GM18951 (cell line): ENCODE measurements around the gene PTGDR2.

Experiments used
- POLR2A ChIP-seq: IDR thresholded peaks from 4 replicates; pipeline ENCODE4 v1.6.1; 2011; ENCODE audit warnings: mild to moderate bottlenecking; ENCODE audit not compliant: insufficient read length, insufficient read depth; ENCODE audit errors: extremely low read depth
- in situ Hi-C: fragments of 300-500 bp; cut with MboI; formaldehyde crosslinking; loops from one replicate; pipeline ENCODE4 v1.12.0; 2022; ENCODE audit warnings: low sequenced_read_pairs, mixed read lengths, inconsistent platforms; ENCODE audit not compliant: unreplicated experiment

Gene PTGDR2

DNA sequence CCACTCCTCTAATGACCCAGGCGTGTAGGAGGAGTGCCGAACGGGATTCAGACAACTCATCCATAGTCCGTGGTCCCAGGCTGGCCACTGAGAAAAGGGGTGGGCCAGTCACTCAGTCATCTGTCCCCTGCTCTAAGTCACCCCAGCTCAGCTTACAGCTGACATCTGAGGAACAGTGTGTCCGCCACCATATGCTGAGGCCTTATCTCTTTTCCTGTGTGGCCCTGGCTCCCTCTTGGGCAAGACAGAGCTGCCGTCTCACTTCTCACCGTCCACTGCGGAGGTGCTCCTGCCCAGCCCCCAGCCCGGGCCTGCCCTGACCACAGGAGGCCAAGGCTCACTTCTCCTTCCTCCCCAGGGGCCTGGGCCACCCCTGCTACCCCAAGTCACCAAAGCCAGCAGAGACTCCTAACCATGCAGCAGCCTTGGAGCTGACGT is 7.0 kb downstream of the PTGDR2 start:
- in situ Hi-C loops: no loop called here
- TF ChIP-seq POLR2A: no peak

- in situ Hi-C loops: no loop called here
- TF ChIP-seq POLR2A: no peak
Measured at GRCh38 chr11:60847896-60848295, 7.9 kb downstream of the PTGDR2 start.

GRCh38 chr11:60847281-60847680 is 8.5 kb downstream of the PTGDR2 start:
- TF ChIP-seq POLR2A: no peak
- in situ Hi-C loops: no loop called here

GRCh38 chr11:60845338-60845737 is 10.4 kb downstream of the PTGDR2 start:
- in situ Hi-C loops: no loop called here
- no peak for TF ChIP-seq POLR2A

- in situ Hi-C loops: no loop called here
- TF ChIP-seq POLR2A: no peak
Measured at GRCh38 chr11:60844870-60845221, 10.9 kb downstream of the PTGDR2 start.

DNA sequence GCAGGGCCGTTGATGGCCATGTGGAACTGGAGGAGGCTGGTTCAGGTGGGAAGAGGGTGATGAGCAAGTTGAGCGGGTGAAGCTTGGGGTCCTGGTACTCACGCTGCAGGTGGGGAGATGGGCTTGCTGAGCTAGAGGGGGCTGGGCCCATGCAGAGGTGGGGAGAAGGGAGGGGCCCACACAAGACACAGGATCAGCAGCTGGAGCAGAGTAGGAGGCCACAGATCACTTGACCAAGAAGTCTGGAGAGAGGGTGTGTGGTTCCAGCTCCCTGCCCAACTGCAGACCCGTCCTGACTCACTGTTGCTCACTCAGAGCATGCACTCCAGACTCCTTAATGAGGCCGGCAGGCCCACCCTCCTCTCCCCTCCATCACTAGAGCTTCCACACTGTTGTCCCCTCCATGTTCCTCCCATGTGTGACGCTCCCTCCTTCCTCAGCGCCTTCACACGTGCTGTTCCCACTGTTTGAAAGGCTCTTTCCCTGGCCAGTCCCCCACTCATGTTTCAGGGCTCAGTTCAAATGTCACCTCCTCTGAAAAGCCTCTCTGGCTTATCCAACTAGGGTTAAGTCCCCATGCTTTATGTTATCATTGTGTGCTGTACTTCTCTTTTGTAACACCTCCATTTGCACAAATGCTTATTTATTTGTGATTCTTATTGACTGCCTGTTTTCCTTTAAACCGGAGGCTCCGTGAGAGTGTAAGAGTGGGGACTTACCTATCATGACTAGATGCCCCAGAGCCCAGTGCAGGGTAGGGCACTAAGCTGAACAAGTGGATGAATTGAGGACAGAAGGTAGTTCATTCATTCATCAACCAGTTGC is 11.5 kb downstream of the PTGDR2 start:
- in situ Hi-C loops: no loop called here
- TF ChIP-seq POLR2A: no peak

DNA sequence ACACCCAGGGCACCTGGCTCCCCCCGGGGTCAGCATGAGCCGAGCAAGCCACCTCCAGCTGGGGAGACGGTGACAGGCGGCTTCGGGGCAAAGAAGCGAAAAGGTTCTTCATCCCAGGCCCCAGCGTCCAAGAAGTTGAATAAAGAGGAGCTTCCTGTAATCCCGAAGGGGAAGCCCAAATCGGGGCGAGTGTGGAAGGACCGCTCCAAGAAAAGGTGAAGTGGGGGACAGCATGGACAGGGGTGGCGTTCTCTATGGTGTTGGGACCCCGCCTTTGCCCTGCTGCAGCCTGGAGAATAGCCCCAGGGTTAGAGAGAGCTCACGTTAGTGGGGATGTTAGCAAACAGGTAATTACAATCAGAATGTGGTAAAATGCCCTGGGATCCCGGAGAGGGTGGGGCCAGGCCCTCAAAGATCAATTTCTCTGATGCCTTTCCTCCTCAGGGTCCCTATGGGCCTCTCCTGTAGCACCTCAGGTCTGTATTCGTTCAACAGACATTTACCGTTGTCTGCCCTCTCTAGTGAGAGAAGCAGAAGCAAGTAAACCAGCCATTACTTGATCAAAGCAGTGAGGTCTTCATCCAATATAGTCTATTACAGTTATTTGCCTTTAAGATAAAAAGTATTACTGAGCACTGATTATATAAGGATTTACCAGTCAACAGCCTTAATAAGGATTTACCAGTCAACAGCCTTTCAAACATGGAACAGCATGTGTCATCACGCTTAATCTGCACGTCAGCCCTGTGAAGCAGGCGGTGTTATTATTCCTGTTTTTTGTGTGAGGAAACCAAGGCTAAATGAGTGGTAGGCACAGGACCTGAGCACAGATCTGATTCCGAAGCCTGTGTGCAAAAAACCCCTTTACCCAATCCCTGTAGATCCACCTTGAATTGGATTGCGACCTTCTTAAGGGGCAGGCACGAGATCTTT is 12.8 kb downstream of the PTGDR2 start:
- no peak for TF ChIP-seq POLR2A
- in situ Hi-C loops: no loop called here

DNA sequence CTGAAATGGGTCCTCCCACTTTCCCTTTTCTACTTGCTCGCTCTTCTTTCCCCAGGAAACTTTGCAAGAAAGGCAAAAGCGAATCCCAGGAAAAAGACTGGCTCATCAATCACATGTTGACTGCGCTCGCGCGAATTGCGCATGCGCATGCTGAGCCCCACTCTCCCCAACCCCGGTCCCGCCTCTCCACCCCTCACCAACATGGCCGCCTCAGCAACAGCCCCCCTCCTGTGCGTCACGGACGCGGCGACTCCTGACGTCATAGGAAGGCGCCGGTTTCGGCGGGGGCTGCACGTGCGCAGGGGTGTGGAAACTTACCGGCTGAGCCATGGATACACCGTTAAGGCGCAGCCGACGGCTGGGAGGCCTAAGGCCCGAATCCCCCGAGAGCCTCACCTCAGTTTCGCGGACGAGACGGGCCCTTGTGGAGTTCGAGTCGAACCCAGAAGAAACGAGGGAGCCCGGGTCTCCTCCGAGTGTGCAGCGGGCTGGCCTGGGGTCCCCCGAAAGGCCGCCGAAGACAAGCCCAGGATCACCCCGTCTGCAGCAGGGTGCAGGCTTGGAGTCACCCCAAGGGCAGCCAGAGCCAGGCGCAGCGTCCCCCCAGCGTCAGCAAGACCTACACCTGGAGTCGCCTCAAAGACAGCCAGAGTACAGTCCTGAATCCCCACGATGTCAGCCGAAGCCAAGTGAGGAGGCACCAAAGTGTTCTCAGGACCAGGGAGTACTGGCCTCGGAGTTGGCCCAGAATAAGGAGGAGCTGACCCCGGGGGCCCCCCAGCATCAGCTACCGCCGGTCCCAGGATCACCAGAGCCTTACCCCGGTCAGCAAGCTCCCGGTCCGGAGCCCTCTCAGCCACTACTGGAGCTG is 13.7 kb downstream of the PTGDR2 start, which contains the start of gene CCDC86:
CCDC86 (plus strand) TSS at position 317 of the 871 bp plus-strand sequence; CDS start at position 329, 12 bp downstream.
- TF ChIP-seq POLR2A: peak; percentile 66
- in situ Hi-C loops: no loop called here

DNA sequence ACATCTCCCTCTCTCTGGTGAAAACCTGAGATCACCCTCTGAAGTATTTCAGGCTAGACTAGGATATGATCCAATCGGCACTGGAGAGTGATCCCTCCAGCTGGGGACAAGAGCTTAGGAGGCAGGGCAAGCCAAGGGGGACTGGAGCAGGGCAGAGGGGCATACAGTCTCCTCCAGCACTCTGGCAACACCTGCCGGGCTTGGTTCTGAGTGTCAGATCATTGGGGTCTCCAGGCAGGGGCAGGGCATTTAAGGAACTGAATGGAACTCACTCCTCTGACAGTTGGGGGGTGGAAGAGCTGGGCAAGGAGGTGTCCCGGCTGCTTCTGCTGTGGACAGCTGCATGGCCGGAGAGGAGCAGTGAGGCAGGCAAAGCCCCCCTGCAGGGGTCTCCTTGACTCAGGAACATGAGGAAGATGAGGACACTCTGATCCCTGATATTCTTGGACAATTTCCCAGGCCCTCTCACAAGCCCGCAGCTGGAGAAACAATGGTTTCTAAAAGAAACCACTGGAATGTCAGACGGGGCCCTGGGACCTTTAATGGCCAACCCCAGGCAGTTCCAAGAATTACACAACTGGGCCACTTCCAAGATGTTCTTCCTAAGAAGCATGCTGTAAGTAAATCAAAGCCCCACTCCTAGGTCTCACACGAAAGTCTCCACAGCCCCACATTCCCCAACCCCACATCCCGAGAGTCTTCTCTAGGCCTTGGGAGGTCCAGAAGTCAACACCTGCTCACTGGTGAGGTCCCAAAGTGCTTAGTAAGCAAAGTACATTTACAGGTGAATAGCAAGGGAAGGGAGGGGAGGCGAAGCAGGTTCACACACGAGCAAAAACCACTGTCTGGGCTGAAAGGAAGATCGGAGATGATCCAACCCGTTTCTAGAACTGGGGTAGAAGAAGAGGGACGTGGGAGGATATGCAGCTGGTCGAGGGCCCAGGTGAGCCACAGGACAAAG is 15.0 kb downstream of the PTGDR2 start:
- in situ Hi-C loops: no loop called here
- no peak for TF ChIP-seq POLR2A

DNA sequence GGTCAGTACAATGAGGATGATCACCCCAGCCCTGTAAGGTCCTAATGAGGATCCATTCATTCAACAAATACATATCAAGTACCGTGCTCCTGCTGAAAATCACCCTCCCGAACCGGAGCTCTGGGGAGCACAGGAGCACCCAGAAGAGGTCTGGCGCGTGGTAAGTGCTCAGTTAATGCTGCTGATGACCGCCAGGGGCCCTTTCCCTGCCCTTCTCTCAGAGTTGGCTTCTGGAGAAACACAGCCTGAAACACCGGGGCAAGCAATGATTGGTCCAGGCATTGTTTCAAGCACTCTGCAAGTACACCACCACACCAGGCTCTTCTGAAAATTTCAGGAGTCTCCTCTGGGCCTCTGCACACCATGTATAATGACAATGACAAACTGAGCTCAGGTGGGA is 17.6 kb downstream of the PTGDR2 start:
- no peak for TF ChIP-seq POLR2A
- in situ Hi-C loops: loop anchor here (10.0 kb wide), 1 partner anchor 347 kb away; no protein-coding TSS in a partner anchor

- TF ChIP-seq POLR2A: no peak
- in situ Hi-C loops: loop anchor here (10.0 kb wide), 1 partner anchor 348 kb away; no protein-coding TSS in a partner anchor
Measured at GRCh38 chr11:60836866-60837515, 18.8 kb downstream of the PTGDR2 start.
